HEK293 (cell line): Measurements from ENCODE around the gene AK8.

Experiments used
- BCL11A ChIP-seq: fragments of 450-650 bp; formaldehyde crosslinking; IDR thresholded peaks from 2 replicates; pipeline ENCODE4 v1.5.1; 2016; ENCODE audit warnings: low read depth, missing biosample characterization, missing genetic modification characterization
- GLI2 ChIP-seq: fragments of 450-650 bp; formaldehyde crosslinking; IDR thresholded peaks from 2 replicates; pipeline ENCODE4; 2017; ENCODE audit warnings: missing biosample characterization, missing genetic modification characterization, low read depth, borderline replicate concordance
- KLF10 ChIP-seq: fragments of 450-650 bp; IDR thresholded peaks from 2 replicates; pipeline ENCODE4 v1.5.1; 2018; ENCODE audit warnings: missing biosample characterization, mild to moderate bottlenecking, missing genetic modification characterization
- KLF9 ChIP-seq: fragments of 450-650 bp; formaldehyde crosslinking; IDR thresholded peaks from 2 replicates; pipeline ENCODE4 v1.5.1; 2016; ENCODE audit warnings: missing biosample characterization, missing genetic modification characterization, low read depth
- SALL2 ChIP-seq: fragments of 450-650 bp; formaldehyde crosslinking; IDR thresholded peaks from 2 replicates; pipeline ENCODE4 v1.5.0; 2017; ENCODE audit warnings: missing biosample characterization, mild to moderate bottlenecking, missing genetic modification characterization, borderline replicate concordance
- SCRT2 ChIP-seq: fragments of 450-650 bp; formaldehyde crosslinking; IDR thresholded peaks from 2 replicates; pipeline ENCODE4 v1.5.1; 2016; ENCODE audit warnings: missing biosample characterization, missing genetic modification characterization
- TRIM28 ChIP-seq: IDR thresholded peaks from 2 replicates; pipeline ENCODE4 v1.6.1; 2011; ENCODE audit warnings: low read length, control low read depth, borderline replicate concordance
- YY1 ChIP-seq: fragments of 450-650 bp; formaldehyde crosslinking; IDR thresholded peaks from 2 replicates; pipeline ENCODE4 v1.5.1; 2018; ENCODE audit warnings: missing biosample characterization, missing genetic modification characterization
- ZFP37 ChIP-seq: fragments of 450-650 bp; formaldehyde crosslinking; IDR thresholded peaks from 2 replicates; pipeline ENCODE4 v1.5.1; 2016; ENCODE audit warnings: missing biosample characterization, missing genetic modification characterization
- ZNF155 ChIP-seq: fragments of 450-650 bp; formaldehyde crosslinking; IDR thresholded peaks from 2 replicates; pipeline ENCODE4 v1.5.1; 2016; ENCODE audit warnings: missing biosample characterization, missing genetic modification characterization
- ZNF16 ChIP-seq: fragments of 450-650 bp; formaldehyde crosslinking; IDR thresholded peaks from 2 replicates; pipeline ENCODE4 v1.5.1; 2016; ENCODE audit warnings: low read depth, missing biosample characterization, missing genetic modification characterization
- ZNF223 ChIP-seq: fragments of 450-650 bp; formaldehyde crosslinking; IDR thresholded peaks from 2 replicates; pipeline ENCODE4 v1.5.1; 2016; ENCODE audit warnings: missing biosample characterization, missing genetic modification characterization
- ZNF24 ChIP-seq: fragments of 450-650 bp; formaldehyde crosslinking; IDR thresholded peaks from 2 replicates; pipeline ENCODE4 v1.5.1; 2016; ENCODE audit warnings: missing biosample characterization, missing genetic modification characterization
- ZNF324 ChIP-seq: fragments of 450-650 bp; formaldehyde crosslinking; IDR thresholded peaks from 2 replicates; pipeline ENCODE4 v1.5.1; 2016; ENCODE audit warnings: missing biosample characterization, missing genetic modification characterization
- ZNF416 ChIP-seq: fragments of 450-650 bp; formaldehyde crosslinking; IDR thresholded peaks from 2 replicates; pipeline ENCODE4 v1.5.1; 2016; ENCODE audit warnings: missing biosample characterization, missing genetic modification characterization
- ZNF426 ChIP-seq: fragments of 450-650 bp; formaldehyde crosslinking; IDR thresholded peaks from 2 replicates; pipeline ENCODE4 v1.5.1; 2017; ENCODE audit warnings: missing biosample characterization, missing genetic modification characterization, mild to moderate bottlenecking, inconsistent platforms, moderate library complexity
- ZNF433 ChIP-seq: fragments of 450-650 bp; formaldehyde crosslinking; IDR thresholded peaks from 2 replicates; pipeline ENCODE4 v1.5.1; 2016; ENCODE audit warnings: missing biosample characterization, missing genetic modification characterization, low read depth
- ZNF544 ChIP-seq: fragments of 450-650 bp; formaldehyde crosslinking; IDR thresholded peaks from 2 replicates; pipeline ENCODE4 v1.5.0; 2017; ENCODE audit warnings: missing biosample characterization, missing genetic modification characterization
- ZNF571 ChIP-seq: fragments of 450-650 bp; formaldehyde crosslinking; IDR thresholded peaks from 2 replicates; pipeline ENCODE4 v1.5.0; 2017; ENCODE audit warnings: missing biosample characterization, missing genetic modification characterization
- ZNF623 ChIP-seq: fragments of 450-650 bp; formaldehyde crosslinking; IDR thresholded peaks from 2 replicates; pipeline ENCODE4 v1.5.1; 2016; ENCODE audit warnings: missing biosample characterization, missing genetic modification characterization
- ZNF658 ChIP-seq: fragments of 450-650 bp; formaldehyde crosslinking; IDR thresholded peaks from 2 replicates; pipeline ENCODE4; 2016; ENCODE audit warnings: missing biosample characterization, missing genetic modification characterization
- ZNF664 ChIP-seq: fragments of 450-650 bp; formaldehyde crosslinking; IDR thresholded peaks from 2 replicates; pipeline ENCODE4 v1.5.1; 2016; ENCODE audit warnings: missing biosample characterization, missing genetic modification characterization
- ZNF747 ChIP-seq: fragments of 450-650 bp; formaldehyde crosslinking; IDR thresholded peaks from 2 replicates; pipeline ENCODE4 v1.5.1; 2016; ENCODE audit warnings: missing biosample characterization, missing genetic modification characterization
- ZNF768 ChIP-seq: fragments of 450-650 bp; formaldehyde crosslinking; IDR thresholded peaks from 2 replicates; pipeline ENCODE4 v1.5.1; 2018; ENCODE audit warnings: missing biosample characterization, mild to moderate bottlenecking, missing genetic modification characterization
- ZNF785 ChIP-seq: fragments of 450-650 bp; formaldehyde crosslinking; IDR thresholded peaks from 2 replicates; pipeline ENCODE4 v1.5.1; 2016; ENCODE audit warnings: missing biosample characterization, missing genetic modification characterization
- ZNF830 ChIP-seq: fragments of 450-650 bp; IDR thresholded peaks from 2 replicates; pipeline ENCODE4 v1.5.0; 2018; ENCODE audit warnings: missing biosample characterization, missing genetic modification characterization, low read depth, mild to moderate bottlenecking, moderate library complexity
- ZNF843 ChIP-seq: fragments of 450-650 bp; formaldehyde crosslinking; IDR thresholded peaks from 2 replicates; pipeline ENCODE4 v1.5.1; 2016; ENCODE audit warnings: missing biosample characterization, missing genetic modification characterization
- TF ChIP-seq, protein P1 (sequence below): fragments of 450-650 bp; formaldehyde crosslinking; IDR thresholded peaks from 2 replicates; pipeline ENCODE4 v1.5.1; 2016; ENCODE audit warnings: missing biosample characterization, missing genetic modification characterization
- TF ChIP-seq, protein P2 (sequence below): fragments of 450-650 bp; formaldehyde crosslinking; IDR thresholded peaks from 2 replicates; pipeline ENCODE4 v1.5.1; 2016; ENCODE audit warnings: missing biosample characterization, missing genetic modification characterization
- TF ChIP-seq, protein P3 (sequence below): fragments of 450-650 bp; formaldehyde crosslinking; IDR thresholded peaks from 2 replicates; pipeline ENCODE4 v1.5.1; 2016; ENCODE audit warnings: missing biosample characterization, missing genetic modification characterization, borderline replicate concordance
- TF ChIP-seq, protein P4 (sequence below): fragments of 450-650 bp; formaldehyde crosslinking; IDR thresholded peaks from 2 replicates; pipeline ENCODE4 v1.5.1; 2016; ENCODE audit warnings: missing biosample characterization, missing genetic modification characterization
- TF ChIP-seq, protein P5 (sequence below): fragments of 450-650 bp; formaldehyde crosslinking; IDR thresholded peaks from 2 replicates; pipeline ENCODE4 v1.5.1; 2016; ENCODE audit warnings: missing biosample characterization, missing genetic modification characterization

The AK8 gene

DNA sequence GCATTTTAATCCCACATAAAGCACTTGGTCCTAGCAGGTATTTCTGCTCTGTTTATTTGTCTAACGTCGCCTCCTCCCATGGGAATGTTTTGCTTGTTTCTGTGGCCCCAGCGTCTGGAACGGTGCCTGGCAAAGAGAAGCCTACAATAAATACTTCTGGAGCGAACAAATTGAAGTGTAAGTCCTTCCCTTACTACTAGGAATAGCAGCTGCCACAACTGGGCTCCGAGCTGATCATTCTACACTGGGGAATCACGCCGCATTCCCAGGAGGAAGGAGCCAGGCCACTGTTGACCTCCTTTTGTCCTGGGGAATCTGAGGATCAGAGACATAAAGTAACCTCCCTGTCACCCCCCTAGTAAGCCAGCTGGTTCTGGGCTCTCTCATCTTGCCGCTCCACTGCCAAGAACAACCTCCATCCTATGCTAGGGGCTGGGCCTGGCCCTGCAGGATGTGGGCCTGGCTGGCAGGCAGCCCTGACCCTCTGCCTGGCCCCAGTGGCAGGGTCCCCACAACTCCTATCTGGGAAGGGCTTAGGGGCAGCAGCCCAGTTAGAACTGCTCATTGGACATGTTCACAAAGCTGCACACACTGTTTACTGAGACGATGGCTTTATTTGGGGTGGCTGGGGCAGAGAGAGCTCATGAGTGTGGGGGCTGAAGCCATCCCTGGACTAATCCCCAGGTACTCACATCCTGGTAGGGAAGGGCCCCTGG, 125.0 kb downstream of the AK8 start (continued):
- TF ChIP-seq ZNF830 (tag by site-specific recombination) (no peak), ZNF785 (tag by site-specific recombination) (no peak), ZNF768 (tag by site-specific recombination) (no peak), ZNF155 (tag by site-specific recombination) (no peak), ZNF544 (no peak), ZNF747 (tag by site-specific recombination) (no peak), KLF9 (no peak), ZNF416 (no peak), ZNF658 (tag by site-specific recombination) (no peak), KLF10 (tag by site-specific recombination) (0 out of 2 replicates have a peak, but pooled peaks have one; percentile 58), ZNF426 (tag by site-specific recombination) (no peak), ZNF24 (no peak), ZNF324 (no peak), TRIM28 (no peak), SCRT2 (tag by site-specific recombination) (no peak), ZNF433 (tag by site-specific recombination) (no peak), ZNF664 (tag by site-specific recombination) (no peak), ZFP37 (tag by site-specific recombination) (no peak), ZNF843 (peak; percentile 91), ZNF16 (tag by site-specific recombination) (no peak), ZNF623 (tag by site-specific recombination) (no peak), YY1 (tag by site-specific recombination) (no peak), SALL2 (tag by site-specific recombination) (no peak), ZNF223 (tag by site-specific recombination) (no peak), GLI2 (tag by site-specific recombination) (no peak; the same call in 1 of the 2 replicates), BCL11A (tag by site-specific recombination) (0 out of 2 replicates have a peak, but pooled peaks have one; percentile 65), ZNF571 (tag by site-specific recombination) (no peak)
- TF ChIP-seq, protein P1, sequence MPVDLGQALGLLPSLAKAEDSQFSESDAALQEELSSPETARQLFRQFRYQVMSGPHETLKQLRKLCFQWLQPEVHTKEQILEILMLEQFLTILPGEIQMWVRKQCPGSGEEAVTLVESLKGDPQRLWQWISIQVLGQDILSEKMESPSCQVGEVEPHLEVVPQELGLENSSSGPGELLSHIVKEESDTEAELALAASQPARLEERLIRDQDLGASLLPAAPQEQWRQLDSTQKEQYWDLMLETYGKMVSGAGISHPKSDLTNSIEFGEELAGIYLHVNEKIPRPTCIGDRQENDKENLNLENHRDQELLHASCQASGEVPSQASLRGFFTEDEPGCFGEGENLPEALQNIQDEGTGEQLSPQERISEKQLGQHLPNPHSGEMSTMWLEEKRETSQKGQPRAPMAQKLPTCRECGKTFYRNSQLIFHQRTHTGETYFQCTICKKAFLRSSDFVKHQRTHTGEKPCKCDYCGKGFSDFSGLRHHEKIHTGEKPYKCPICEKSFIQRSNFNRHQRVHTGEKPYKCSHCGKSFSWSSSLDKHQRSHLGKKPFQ (tag by site-specific recombination) = 0 out of 2 replicates have a peak, but pooled peaks have one; percentile 26
- TF ChIP-seq, protein P2, sequence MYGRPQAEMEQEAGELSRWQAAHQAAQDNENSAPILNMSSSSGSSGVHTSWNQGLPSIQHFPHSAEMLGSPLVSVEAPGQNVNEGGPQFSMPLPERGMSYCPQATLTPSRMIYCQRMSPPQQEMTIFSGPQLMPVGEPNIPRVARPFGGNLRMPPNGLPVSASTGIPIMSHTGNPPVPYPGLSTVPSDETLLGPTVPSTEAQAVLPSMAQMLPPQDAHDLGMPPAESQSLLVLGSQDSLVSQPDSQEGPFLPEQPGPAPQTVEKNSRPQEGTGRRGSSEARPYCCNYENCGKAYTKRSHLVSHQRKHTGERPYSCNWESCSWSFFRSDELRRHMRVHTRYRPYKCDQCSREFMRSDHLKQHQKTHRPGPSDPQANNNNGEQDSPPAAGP (tag by site-specific recombination) = peak; percentile 97
- TF ChIP-seq, protein P3, sequence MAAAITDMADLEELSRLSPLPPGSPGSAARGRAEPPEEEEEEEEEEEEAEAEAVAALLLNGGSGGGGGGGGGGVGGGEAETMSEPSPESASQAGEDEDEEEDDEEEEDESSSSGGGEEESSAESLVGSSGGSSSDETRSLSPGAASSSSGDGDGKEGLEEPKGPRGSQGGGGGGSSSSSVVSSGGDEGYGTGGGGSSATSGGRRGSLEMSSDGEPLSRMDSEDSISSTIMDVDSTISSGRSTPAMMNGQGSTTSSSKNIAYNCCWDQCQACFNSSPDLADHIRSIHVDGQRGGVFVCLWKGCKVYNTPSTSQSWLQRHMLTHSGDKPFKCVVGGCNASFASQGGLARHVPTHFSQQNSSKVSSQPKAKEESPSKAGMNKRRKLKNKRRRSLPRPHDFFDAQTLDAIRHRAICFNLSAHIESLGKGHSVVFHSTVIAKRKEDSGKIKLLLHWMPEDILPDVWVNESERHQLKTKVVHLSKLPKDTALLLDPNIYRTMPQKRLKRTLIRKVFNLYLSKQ (tag by site-specific recombination) = no peak
- TF ChIP-seq, protein P4, sequence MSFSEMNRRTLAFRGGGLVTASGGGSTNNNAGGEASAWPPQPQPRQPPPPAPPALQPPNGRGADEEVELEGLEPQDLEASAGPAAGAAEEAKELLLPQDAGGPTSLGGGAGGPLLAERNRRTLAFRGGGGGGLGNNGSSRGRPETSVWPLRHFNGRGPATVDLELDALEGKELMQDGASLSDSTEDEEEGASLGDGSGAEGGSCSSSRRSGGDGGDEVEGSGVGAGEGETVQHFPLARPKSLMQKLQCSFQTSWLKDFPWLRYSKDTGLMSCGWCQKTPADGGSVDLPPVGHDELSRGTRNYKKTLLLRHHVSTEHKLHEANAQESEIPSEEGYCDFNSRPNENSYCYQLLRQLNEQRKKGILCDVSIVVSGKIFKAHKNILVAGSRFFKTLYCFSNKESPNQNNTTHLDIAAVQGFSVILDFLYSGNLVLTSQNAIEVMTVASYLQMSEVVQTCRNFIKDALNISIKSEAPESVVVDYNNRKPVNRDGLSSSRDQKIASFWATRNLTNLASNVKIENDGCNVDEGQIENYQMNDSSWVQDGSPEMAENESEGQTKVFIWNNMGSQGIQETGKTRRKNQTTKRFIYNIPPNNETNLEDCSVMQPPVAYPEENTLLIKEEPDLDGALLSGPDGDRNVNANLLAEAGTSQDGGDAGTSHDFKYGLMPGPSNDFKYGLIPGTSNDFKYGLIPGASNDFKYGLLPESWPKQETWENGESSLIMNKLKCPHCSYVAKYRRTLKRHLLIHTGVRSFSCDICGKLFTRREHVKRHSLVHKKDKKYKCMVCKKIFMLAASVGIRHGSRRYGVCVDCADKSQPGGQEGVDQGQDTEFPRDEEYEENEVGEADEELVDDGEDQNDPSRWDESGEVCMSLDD = no peak
- TF ChIP-seq, protein P5, sequence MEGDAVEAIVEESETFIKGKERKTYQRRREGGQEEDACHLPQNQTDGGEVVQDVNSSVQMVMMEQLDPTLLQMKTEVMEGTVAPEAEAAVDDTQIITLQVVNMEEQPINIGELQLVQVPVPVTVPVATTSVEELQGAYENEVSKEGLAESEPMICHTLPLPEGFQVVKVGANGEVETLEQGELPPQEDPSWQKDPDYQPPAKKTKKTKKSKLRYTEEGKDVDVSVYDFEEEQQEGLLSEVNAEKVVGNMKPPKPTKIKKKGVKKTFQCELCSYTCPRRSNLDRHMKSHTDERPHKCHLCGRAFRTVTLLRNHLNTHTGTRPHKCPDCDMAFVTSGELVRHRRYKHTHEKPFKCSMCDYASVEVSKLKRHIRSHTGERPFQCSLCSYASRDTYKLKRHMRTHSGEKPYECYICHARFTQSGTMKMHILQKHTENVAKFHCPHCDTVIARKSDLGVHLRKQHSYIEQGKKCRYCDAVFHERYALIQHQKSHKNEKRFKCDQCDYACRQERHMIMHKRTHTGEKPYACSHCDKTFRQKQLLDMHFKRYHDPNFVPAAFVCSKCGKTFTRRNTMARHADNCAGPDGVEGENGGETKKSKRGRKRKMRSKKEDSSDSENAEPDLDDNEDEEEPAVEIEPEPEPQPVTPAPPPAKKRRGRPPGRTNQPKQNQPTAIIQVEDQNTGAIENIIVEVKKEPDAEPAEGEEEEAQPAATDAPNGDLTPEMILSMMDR (tag by site-specific recombination) = no peak
